NCI-H2107 (cell line): Measurements from ENCODE around the gene ATP13A4.

ENCODE experiments used
- DNase-seq: peaks from one replicate; lab custom pipeline; 2025; lab: John Stamatoyannopoulos, UW

The ATP13A4 gene, protein sequence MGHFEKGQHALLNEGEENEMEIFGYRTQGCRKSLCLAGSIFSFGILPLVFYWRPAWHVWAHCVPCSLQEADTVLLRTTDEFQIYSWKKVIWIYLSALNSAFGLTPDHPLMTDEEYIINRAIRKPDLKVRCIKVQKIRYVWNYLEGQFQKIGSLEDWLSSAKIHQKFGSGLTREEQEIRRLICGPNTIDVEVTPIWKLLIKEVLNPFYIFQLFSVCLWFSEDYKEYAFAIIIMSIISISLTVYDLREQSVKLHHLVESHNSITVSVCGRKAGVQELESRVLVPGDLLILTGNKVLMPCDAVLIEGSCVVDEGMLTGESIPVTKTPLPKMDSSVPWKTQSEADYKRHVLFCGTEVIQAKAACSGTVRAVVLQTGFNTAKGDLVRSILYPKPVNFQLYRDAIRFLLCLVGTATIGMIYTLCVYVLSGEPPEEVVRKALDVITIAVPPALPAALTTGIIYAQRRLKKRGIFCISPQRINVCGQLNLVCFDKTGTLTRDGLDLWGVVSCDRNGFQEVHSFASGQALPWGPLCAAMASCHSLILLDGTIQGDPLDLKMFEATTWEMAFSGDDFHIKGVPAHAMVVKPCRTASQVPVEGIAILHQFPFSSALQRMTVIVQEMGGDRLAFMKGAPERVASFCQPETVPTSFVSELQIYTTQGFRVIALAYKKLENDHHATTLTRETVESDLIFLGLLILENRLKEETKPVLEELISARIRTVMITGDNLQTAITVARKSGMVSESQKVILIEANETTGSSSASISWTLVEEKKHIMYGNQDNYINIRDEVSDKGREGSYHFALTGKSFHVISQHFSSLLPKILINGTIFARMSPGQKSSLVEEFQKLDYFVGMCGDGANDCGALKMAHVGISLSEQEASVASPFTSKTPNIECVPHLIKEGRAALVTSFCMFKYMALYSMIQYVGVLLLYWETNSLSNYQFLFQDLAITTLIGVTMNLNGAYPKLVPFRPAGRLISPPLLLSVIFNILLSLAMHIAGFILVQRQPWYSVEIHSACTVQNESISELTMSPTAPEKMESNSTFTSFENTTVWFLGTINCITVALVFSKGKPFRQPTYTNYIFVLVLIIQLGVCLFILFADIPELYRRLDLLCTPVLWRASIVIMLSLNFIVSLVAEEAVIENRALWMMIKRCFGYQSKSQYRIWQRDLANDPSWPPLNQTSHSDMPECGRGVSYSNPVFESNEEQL

DNA sequence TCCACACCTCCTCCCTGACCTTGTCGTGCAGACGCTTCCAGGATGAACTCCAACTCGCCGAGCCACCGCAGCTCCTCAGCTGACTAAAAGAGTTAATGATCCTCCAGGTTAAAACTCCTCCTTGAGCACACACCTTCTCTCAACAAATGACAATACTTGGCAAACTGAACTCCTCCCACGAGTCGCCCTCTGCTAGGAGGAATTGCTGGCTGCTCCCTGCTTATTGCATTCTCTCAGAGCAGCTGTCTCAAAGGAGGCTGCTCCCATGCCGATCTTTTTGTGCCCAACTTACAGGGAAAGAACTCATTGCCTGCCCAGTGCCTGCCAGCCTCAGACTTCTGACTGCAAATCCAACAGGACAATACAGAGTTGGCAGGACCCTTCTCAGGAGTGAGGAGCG, at the start of gene ATP13A4:
Gene ATP13A4, minus strand, starts transcription at position 85 of the 400 bp plus-strand sequence. CDS start 96 bp downstream, outside the sequence.
- no peak for DNase-seq

DNA sequence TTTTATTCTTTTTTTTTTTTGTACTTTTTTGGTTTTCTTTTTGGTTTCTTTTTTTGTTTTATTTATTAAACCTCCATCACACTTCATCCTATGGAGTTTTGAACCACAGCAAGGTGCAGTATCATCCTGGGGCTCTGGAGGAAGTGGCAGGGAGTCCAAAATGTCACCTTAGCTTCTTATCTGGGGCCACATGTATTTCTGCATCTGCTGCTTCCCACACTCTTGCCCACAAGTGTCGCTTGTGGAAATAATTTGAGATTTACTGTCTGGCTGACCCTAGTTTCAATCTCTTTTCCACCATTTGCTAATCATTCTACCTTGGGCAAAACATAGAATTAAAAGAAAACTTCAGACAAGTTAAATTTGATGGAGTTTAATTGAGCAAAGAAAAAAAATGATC, 44.7 kb upstream of the ATP13A4 start:
- DNase-seq: no peak

DNA sequence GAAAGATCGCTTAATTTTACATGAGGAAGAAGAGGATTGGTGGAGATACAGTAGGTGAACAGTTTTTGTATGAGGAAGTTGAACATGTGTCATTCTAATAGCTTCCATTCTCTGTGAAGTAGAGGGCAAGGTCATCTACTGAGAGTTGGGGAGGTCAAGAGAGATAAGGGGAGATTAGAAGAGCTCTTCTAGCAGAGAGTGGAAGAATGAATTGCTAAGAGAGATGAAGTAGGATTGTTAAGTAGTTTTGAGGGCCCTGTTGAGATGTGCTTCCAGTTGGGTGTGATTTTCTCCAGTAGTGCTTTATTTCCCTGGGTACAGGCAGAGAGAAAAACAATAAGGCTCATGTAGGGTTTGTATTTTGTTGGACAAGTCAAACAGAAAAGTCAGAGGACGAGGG, 43.5 kb upstream of the ATP13A4 start:
- no peak for DNase-seq

DNA sequence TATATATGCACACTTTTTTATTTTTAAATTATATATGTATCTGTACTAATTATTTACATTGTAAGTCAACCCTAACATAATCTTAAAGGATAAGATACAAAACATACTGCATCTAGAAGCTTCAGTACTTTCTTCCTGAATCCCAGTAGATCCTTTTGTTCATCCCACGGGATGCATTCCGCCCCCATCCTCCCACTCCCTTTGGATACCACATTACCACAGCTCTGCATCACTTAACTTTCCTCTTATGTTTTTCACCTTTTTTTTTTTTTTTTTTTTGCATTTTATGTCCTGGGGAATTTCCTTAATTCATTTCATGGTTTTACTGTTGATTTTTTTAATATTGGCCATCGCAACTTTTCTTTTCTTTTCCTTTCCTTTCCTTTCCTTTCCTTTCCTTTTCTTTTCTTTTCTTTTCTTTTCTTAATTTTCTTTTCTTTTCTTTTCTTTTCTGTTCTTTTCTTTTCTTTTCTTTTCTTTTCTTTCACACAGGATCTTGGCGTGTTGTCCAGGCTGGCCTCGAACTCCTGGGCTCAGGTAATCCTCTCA, 41.3 kb upstream of the ATP13A4 start:
- DNase-seq: no peak

DNA sequence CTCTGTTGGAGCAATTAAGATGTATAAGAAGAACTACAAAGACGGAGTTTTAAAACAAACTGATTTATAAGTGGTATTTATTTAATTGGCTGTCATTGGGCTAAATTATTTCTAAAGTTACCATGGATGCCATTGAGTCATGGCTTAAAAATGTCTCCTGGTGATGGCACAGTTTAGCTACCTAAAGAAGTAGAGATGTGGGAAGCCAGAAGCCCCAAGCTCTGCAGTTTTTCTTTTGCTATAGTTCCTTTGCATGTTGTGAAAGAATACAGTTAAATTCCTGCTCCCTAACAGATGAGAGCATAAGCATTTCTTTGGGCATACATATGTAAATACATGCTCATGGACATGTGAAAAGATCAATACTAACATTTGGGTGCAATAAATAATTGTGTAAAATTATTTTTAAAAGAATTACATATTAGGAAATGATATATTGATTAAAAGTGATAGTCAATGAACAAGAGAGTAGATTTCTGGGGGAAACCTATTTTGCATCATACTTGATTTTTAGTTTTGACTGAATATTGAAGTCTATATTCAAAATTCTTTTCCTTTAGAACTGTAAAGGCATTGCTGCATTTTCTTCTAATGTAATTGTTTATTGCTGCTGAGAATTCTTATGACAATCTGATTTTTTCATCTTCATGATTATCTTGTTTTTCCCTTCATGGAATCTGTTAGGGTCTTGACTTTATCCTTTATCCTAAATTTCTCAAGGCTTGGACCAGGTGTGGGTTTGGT, 40.4 kb upstream of the ATP13A4 start:
- no peak for DNase-seq

DNA sequence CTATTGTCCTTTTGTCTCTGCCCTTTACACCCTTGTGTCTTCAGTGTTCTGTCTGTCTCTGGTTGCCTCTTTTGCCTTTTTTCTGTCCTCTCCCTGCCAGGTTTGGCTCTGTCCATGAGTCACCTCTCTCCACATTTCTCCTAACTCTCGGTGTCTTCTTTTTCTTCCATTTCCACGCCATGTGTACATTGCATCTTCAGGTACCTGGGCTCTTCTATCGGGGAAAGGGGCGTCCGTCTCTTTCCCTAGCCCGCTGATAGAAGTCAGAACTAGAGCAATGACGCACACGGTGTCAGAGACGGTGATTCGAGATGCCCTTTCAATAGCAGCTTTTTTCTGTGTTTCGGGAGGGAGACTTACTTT, 39.0 kb upstream of the ATP13A4 start:
- no peak for DNase-seq

DNA sequence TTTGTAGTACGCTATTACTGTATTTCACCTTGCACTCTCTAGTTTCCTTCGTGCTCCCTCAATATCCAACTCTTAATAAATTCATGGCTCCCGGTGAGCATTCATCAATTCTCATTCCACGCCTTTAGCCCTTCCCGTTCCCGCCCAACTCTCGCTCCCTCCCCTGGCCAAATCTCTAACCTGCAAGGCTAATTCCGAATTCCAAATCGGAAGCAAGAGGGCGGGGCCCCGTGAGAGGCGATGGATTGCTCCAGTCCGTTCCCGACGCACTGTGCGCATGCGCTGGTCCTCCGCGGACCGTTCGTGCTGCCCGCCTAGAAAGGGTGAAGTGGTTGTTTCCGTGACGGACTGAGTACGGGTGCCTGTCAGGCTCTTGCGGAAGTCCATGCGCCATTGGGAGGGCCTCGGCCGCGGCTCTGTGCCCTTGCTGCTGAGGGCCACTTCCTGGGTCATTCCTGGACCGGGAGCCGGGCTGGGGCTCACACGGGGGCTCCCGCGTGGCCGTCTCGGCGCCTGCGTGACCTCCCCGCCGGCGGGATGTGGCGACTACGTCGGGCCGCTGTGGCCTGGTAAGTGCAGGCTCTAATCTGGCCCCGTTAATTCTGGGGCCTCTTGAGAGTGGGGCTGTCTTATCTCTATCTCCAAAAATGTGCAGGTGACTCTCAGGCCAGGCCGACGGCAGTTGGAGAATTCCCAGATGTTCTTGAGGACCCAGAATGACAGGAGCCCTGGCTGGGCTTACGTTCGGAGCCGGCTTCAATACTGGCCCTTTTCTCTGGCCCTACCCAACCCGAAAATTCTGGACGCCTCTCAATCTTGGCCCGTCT, 38.4 kb upstream of the ATP13A4 start, which contains the start of gene OPA1:
Gene OPA1, plus strand, starts transcription at position 368 of the 827 bp plus-strand sequence. Its CDS starts 170 bp downstream, at position 538.
- peak; percentile 100 for DNase-seq

DNA sequence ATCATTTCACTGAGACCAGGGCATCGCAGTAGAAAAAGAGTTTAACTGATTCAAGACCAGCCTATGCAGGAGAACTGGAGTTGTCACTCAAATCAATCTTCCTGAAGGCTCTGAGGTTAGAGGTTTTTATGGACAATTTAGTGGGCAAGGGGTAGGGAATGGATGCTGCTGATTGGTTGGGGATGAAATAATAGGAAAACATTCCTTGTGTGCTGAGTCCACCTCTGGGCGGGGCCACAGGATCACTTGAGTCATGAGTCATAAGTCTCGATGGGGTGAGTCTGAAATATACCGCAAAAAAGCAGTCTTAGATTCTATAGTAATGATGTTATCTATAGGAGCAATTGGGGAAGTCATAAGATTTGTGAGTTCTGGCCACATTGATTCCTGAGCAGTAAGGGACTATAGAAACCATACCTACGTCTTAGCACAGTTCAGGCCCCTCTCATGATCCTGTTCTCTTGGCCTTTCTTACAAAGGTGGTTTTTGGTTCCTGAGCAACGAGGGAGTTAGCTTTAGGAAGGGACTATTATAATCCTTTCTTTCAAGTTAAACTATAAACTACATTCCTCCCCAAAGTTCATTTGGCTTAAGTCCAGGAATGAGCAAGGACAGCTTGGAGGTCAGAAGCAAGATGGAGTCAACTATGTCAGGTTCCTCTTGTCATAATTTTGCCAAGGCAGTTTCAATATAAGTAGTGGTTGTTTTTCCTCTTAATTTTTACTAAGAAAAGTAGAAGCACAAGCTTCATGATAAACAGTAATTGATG, 35.6 kb upstream of the ATP13A4 start:
- DNase-seq: no peak

DNA sequence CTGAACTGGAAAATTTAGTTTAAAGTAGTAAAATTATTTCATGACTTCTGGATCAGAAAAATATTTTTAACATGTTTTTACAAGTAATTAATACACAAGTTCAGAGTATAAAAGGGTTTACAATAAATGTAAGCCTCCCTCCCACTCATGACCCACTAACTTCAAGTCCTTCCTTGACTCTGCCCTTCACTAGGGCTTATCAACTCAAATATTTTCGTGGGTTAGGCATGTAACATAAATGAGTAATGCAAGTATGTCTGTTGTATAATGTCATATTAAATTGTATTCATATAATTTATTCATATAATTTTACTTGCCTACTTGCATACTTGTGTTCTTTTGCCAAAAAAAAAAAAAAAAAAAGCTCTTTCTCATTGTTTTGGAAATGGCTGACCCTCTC, 34.9 kb upstream of the ATP13A4 start:
- DNase-seq: no peak

DNA sequence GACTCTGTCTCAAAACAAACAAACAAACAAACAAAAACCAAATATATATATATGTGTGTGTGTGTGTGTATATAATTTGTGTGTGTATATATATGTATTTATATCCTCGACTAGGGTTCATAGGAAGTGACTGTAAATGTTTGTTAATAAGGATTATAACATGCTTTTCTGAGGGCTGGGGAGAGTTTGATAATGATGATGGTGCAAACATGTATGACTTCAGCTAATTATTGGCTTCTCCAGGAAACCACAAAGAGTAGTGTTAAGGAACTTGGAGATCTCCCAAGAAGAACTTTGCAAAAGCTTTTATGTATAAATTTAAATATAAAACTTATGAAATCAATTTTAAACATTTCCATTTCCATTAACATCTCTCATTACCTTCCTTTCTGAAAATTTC, 34.4 kb upstream of the ATP13A4 start:
- no peak for DNase-seq

DNA sequence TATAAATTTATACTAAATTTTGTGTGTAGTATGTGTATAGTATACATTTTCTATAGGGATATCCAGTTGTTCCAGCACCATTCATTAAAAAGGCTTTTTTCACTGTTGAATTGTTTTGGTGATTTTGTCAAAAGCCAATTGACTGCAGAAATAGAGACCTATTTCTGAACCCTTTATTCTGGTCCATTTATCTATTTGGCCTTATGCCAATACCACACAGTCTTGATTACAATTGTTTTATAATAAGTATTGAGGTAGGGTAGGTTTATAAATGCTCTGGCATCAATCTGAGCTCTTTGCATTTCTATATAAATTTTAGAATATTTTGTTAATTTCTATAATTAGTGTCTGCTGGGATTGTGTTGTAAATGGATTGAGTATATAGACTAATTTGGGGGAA, 31.8 kb upstream of the ATP13A4 start:
- DNase-seq: no peak

DNA sequence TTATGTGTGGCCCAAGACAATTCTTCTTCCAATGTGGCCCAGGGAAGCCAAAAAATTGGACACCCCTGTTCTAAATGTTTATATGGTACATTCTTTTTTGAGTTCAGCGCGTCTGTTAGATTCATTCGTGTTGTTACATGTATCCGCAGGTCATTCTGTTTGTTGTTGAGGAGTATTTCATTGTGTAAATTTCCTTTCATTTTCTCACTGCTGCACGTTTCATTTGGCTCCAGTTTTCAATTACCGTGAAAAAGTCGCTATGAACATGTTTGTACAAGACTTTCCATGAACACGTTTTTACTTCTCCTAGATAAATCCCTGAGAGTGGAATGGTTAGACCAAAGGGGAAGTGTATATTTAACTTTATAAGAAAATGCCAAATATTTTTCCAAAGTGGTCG, 30.8 kb upstream of the ATP13A4 start:
- DNase-seq: no peak

DNA sequence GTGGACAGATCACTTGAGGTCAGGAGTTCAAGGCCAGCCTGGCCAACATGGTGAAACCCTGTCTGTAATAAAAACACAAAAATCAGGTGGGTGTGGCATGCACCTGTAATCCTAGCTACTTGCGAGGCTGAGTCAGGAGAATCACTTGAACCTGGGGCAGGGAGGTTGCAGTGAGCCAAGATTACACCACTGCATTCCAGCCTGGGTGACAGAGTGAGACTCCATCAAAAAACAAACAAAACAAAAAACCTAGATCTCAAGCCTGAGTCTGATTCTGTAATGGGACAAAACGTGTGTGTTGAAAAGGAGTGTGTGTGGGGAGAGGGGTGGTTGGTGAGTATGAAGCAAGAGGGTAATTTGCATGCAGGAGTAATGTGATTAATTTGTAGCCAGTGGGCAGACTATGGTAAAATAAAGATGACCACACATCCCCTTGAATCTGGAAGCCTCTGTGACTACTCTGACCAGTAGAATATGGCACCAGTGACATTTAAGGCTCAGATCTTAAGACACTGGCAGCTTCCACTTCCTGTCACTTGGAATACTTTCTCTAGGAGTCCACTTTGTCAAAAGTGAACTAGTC, 19.9 kb upstream of the ATP13A4 start:
- DNase-seq: no peak

DNA sequence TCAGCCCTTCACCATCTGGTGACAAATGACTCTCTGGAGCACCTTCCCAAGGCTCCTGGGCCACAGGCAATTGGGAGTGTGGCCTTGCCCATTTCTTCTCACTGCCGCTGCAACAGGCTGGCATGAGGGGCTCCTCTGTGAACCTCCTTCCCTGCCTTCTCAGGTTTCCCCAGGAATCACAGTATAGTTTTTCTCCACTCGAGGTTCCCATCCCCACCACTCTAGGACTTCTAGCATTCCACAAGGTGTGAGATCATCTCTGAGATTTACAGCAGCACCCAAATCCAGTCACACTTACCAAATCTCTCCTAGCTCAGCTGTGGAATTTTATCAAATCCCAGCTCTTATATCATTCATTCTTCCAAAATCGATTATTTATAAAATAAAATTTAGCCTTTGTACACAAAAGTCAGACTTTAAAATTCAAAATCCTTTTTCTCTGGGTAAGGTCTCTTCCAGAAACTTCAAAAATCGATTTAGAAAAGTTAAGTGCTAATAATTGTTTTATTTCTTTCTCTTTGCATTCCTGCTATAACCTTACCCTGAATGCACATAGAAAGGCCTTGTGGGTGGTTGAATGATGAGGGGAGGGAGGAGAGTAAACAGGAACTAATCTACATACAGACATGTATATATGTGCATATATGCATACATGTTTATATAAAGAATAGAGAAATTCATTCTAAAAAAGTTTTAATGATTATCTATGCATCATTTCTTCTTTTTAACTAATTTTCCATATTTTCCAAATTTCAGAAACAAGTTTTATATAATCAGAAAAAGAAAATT, 18.9 kb upstream of the ATP13A4 start:
- DNase-seq: no peak

DNA sequence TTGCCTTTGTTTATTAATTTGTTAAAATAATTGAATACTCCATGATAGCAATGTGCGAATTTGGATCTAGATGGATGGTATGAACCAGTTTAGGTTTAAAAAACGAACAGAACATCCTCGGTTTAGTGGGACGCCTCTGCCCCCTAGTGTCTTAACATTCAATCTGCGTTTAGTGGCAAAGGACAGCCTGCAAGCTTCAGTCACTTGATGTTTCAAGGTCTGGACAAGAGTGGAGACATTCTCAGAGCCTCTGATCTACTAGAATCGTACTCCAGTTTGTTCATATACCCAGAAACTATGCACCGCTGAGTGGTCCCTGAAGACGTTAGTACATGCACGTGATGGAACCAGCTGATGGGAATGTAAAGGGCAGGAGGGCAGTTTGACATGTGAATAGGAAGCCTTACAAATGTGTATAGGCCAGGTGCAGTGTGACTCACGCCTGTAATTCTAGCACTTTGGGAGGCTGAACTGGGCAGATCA, 17.8 kb upstream of the ATP13A4 start:
- peak; percentile 75 for DNase-seq

DNA sequence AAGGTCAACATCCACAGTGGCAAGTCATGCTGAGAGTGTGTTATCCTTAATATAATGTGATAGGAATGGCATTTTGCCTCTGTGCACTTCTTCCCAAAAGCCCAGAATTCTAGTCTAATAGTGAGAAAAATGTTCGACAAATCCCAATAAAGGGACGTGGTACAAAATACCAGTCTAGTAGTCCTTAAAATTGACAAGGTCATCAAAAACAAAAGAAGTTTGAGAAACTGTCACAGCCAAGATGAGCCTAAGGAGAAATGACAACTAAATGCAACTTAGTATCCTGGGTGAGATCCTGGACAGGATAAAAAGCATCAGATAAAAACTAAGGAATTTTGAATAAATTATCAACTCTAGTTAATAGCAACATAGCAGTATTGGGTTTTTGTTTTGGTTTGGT, 14.4 kb upstream of the ATP13A4 start:
- no peak for DNase-seq

DNA sequence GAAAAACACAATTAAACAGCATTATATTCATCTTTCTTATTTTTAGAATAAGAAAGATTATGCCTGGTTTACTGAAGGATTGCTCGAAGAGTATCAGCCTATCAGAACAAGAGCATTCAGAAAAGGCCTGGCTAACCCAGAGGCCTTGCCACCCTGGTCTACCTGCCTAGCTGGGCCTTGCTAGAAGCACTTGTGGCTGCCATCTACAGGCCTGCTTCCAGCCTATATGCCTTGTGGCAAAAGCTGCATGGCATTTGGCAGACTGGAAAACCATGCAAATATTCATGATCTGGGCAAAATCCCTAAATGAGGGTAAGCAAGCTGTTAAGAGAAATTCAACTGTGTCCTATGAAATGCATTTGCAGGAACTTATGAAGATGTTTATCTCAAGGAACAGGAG, 9.3 kb upstream of the ATP13A4 start:
- no peak for DNase-seq

DNA sequence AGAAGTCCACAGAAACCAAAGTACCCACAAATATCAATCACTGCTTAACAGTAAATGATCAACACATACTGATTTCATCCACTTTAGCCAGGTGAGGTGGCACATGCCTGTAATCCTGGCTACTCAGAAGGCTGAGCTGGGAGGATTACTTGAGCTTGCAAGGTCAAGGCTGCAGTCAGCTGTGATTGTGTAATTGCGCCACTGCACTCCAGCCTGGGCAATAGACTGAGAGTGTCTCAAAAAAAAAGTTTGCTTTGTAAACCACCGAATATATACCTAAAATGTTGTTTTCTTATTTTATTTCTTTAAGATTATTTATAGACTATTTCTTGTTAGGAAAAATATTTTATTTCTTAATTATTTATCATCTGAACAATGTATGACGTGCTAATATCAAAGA, 8.7 kb upstream of the ATP13A4 start:
- no peak for DNase-seq
